GM13976 (cell line): ENCODE measurements around the gene NTRK3.

Source experiments
- DNase-seq: peaks from one replicate; pipeline ENCODE4 v3.0.0; 2012; ENCODE audit warnings: low spot score
- CTCF ChIP-seq: IDR thresholded peaks from 2 replicates; pipeline ENCODE4 v1.5.1; 2012; ENCODE audit warnings: borderline replicate concordance, mild to moderate bottlenecking; ENCODE audit not compliant: insufficient read depth; ENCODE audit errors: extremely low read depth, missing control alignments, control extremely low read depth
- in situ Hi-C: fragments of 300-500 bp; cut with MboI; formaldehyde crosslinking; loops from one replicate; pipeline ENCODE4 v1.12.0; 2022; ENCODE audit warnings: low sequenced_read_pairs, mixed read lengths, inconsistent platforms; ENCODE audit not compliant: unreplicated experiment

Gene NTRK3

DNA sequence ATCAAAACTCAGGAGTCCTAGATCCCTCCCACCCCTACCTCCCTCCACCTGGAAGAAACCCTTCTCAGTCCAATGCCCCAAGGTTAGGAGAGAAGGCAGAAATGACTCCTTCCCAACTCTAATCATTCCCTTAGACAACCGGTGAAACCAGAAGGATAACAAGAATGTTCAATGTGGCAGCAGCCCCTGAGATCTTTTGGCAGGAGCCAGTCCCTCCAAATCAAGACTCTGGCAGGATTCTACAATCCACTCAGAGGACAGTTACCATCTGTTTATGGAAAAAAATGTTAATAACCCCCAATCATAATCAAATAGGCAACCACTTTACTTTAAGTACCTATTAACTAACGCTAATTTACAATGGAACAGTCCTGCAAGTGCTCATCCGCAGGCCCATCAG is 136.5 kb downstream of the NTRK3 start:
- DNase-seq, result no peak
- in situ Hi-C loops, result no loop called here
- TF ChIP-seq CTCF, result no peak

- in situ Hi-C loops, result no loop called here
- DNase-seq, result no peak
- TF ChIP-seq CTCF, result no peak
Measured at GRCh38 chr15:88118741-88119140, 137.8 kb downstream of the NTRK3 start.

DNA sequence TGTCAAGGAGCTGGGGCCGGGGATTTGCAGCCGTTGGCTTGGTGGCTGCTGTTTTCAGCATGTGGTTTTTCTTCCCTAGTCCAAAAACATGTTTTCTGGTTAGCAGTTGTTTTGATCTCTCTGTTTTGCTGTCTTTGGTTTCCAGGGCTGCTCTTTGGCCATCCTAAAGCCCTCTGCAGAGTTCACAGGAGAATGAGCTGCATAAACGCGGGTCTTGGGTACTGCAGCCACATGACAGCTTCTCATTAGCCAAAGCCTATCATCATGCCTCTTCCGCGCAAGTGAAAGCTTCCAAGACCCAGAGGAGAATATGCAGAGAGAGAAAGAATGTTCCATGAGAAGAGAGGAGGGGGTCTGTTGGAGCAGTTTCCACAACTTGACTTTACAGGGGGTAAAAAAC is 138.5 kb downstream of the NTRK3 start:
- in situ Hi-C loops, result no loop called here
- no peak for DNase-seq
- TF ChIP-seq CTCF, result no peak

GRCh38 chr15:88115486-88116152 is 140.9 kb downstream of the NTRK3 start:
- in situ Hi-C loops, result no loop called here
- no peak for TF ChIP-seq CTCF
- no peak for DNase-seq

GRCh38 chr15:88113613-88114308 is 142.8 kb downstream of the NTRK3 start:
- no peak for TF ChIP-seq CTCF
- no peak for DNase-seq
- in situ Hi-C loops, result no loop called here

GRCh38 chr15:88108991-88109390 is 147.5 kb downstream of the NTRK3 start:
- DNase-seq, result no peak
- TF ChIP-seq CTCF, result no peak
- in situ Hi-C loops, result no loop called here
